ENCODE measurements around the gene SH3GL3.

SH3GL3 gene

DNA sequence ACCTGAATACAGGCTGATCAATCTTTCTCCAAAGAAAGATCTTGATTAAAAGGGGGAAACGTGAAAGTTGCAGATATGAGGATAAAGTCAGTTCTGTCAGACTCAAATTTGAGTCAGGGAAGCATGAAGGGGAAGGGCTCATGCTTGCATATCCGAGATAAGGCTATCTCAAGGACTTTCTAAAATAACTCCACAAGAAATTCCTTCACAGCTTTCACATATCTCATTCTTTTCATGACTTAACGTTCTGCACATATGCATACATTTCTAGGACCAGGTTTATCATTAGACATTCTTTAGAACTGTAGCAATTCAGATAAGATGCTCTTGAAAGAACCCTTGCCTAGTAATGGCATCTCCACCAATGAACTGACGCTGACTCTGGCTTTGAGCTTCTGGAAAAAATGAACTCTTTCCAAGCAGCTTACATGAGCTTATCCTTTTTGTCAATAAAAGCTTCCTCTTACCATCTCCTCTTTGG, 15.9 kb downstream of the SH3GL3 start:
- peak; percentile 98 for DNase-seq

DNA sequence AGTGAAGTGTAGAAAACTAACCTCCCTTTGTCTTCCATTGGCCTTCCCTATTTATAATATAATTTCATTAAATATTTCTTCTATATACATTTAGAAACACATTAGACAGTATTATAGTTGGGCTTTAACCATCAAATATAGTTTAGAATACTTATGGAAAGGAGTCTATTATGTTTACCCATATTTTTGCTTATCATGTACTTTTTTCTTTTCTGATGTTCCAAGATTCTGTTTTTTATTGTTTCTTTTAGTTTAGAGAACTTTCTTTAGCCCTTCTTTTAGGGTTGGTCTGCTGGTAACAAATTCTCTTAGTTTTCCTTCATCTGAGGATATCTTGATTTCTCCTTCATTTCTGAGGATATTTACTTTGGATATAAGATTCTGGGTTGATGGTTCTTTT, 23.7 kb downstream of the SH3GL3 start:
- DNase-seq: no peak

DNA sequence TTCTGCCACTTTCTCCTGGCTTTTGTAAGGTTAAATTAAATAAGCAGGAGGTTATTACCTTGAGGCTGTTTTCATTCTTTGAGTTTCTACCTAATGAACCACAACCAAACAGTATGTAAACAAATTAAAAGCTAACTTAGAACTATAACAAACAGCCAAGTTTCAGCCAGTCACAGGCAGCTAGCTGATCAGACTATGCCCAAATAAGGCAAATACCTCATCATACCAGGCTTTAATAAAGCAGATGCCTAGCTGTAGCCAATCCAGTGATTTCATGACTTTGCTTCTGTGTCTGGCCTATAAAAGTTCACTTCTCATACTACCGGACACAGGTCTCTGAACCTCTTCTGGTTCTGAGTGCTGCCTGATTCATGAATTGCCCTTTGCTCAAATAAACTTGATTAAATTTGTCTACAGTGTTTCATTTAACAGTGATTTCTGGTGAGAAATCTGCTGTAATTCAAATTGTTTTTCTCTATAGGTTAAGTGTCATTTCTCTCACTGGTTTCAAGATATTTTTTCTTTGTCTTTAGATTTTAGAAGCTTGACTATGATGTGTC, 24.2 kb downstream of the SH3GL3 start:
- DNase-seq: no peak

DNA sequence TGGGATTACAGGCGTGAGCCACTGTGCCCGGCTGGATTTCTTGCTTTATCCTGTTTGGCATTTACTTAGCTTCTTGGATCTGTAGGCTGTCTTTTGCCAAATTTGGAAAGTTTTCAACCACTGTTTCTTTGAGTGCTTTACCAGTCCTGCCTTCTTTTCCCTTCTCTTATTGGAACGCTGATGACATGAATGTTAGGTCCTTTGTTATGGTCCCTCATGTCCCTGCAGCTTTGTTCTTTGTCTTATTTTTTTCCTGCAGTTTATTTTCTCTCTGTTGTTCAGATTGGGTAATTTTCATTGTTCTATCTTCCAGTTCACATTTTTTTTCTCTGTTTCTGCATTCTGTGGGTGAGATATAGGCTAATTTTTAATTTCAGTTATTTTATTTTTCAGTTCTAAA, 25.0 kb downstream of the SH3GL3 start:
- DNase-seq: no peak

- no peak for DNase-seq
These were observed 25.7 kb downstream of the SH3GL3 start for GRCh38 chr15:83472797-83473196.

DNA sequence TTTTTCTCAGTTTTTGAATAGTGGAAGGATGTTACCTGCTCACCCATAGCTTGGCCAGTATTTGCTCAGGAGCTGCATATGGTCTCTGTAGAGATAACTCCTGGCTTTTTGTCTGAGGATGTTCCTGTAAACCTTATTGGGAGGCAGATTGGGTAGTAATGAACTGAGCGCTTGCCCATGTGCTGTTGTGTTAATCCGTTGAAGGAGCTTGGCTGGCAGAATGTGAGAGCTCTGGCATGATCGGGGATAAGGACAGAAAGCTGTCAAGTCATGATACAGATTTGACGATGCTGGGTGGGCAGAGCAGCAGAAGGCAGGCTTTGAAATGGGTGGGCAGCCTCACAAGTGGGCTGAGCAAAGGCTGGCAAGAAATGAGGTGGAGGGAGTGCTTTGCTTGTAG, 27.4 kb downstream of the SH3GL3 start:
- DNase-seq: no peak

DNA sequence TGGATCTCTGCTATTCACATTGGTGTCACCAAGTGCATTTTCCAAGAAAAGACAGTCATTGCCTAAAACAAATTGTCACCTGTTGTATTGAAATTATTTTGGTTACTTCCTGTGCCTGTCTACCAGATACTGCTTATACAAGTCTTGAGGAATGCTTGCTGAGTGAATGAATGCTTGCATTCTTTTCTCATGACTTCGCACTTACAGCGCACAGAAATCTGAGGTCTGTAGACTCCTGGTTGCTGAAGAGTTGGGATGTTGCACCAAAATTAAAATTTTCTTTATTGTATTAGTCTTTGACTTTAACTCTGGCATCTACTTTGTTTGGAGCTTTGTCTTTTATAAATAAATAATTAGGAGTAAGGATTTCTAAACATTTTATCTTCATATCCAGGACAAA, 28.4 kb downstream of the SH3GL3 start:
- DNase-seq: peak; percentile 94

DNA sequence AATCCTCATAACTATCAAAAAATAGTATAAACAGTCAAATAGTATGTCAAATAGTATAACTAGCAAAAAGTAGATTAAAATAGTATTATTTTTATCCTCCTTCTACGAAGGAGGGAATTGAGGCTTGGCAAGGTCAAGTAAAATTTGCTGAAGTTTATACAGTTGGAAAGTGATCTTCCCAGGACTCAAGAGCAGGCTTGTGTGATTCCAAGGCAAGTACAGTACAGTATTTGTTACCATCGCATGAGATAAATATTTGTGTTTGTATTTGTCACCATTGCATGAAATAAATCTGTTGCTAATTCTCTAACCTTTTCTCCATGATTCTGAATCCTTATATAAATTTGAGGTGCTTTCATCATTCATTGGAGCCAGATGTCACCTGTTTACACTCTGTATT, 28.9 kb downstream of the SH3GL3 start:
- DNase-seq: no peak

DNA sequence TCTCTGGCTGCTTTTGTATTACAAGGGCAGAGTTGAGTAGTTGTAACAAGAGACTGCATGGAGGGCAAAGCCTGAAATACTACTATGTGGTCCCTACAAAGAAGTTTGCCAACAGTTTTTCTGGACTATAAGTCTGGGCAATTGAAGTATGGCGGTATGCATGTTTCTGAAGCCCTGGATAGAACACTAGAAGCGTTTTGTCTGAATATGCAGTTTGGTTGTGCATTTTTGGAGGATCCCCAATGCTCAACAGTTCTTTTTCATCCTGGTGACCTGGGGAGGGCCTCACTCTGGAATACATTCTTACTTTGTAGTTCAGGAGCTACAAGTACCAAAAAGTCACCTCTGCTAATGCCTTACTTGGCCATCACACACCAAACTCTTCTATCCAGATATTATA, 29.6 kb downstream of the SH3GL3 start:
- no peak for DNase-seq

- no peak for DNase-seq
These were observed 30.1 kb downstream of the SH3GL3 start for GRCh38 chr15:83477172-83477807.

GRCh38 chr15:83477808-83478537, 30.8 kb downstream of the SH3GL3 start:
- DNase-seq: no peak

DNA sequence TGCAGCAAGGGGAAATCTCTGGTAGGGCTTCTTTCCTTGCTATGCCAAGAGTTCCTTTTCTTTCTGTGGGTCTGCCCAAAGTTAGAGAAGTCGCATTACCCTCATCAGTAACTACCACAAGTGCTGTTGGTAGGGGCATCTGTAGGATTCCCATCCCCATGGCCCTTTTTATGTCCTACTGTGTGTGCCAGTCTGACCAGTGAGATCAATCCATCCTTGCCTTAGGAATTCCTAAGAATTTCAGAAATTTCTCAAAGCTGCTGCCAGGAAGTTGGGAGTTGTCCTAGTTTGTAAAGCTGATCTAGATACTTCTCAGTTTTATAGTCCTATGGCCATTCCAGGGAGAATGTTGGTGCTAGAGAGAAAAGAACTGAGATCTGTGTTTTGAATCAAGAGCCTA, 36.5 kb downstream of the SH3GL3 start:
- DNase-seq: no peak

GRCh38 chr15:83484636-83485035, 37.5 kb downstream of the SH3GL3 start:
- no peak for DNase-seq

GRCh38 chr15:83486363-83486762, 39.2 kb downstream of the SH3GL3 start:
- DNase-seq: no peak

- DNase-seq: no peak
These were observed 40.4 kb downstream of the SH3GL3 start for GRCh38 chr15:83487519-83487918.

GRCh38 chr15:83489690-83490089, 42.5 kb downstream of the SH3GL3 start:
- no peak for DNase-seq

GRCh38 chr15:83491486-83491885, 44.3 kb downstream of the SH3GL3 start:
- DNase-seq: no peak

GRCh38 chr15:83496766-83497165, 49.6 kb downstream of the SH3GL3 start:
- DNase-seq: no peak

GRCh38 chr15:83498374-83498773, 51.2 kb downstream of the SH3GL3 start:
- DNase-seq: peak; percentile 92

- peak; percentile 82 for DNase-seq
These were observed 51.7 kb downstream of the SH3GL3 start for GRCh38 chr15:83498801-83499200.

GRCh38 chr15:83499476-83499875, 52.3 kb downstream of the SH3GL3 start:
- no peak for DNase-seq

- DNase-seq: no peak
These were observed 56.6 kb downstream of the SH3GL3 start for GRCh38 chr15:83503595-83504364.

DNA sequence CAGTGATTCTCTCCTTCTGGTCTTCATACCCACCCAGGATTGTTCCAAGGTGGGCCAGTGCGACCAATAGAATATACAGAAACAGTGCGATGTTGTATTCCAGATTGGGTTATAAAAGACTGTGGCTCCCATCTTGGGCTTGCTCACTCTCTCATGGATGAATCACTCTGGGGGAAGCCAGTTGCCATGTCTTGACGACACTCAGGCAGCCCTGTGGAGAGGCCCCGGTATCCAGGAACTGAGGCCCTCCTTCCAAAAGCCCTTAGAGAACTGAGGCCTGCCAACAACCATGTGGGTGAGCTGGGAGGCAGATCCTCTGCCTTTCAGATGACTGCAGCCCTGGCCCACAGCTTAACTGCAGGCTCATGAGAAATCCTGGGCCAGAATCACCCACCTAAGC, 57.2 kb downstream of the SH3GL3 start:
- DNase-seq: peak; percentile 80

- DNase-seq: no peak
These were observed 62.9 kb downstream of the SH3GL3 start for GRCh38 chr15:83510001-83510400.
